GM23338 (cell line): ENCODE data around the gene FANCC. TPM values are rescaled to one million over a fixed set of nuclear protein-coding genes. Genes with fewer than 3 reads are reported as not detected.

Source experiments
- ATAC-seq: fragments of 200-7000 bp; cut with Tn5 transposase; 3 replicates; pipeline ENCODE4 v1.9.1; 2020
- DNase-seq: peaks from one replicate; pipeline ENCODE4 v3.0.0-alpha.2; 2015; ENCODE audit warnings: low spot score
- H2AFZ ChIP-seq: fragments of 200-600 bp; sonication (generic); 2 replicates; pipeline ENCODE4 v1.8.0; 2016; ENCODE audit warnings: antibody characterized with exemption, mild to moderate bottlenecking, moderate library complexity
- H3F3A ChIP-seq: fragments of 200-600 bp; sonication (generic); replicated peaks from 2 replicates; pipeline ENCODE4 v1.8.0; 2017; ENCODE audit warnings: antibody characterized with exemption, mixed run types, low read depth
- H3K27ac ChIP-seq: fragments of 200-600 bp; sonication (generic); 2 replicates; pipeline ENCODE4 v1.6.1; 2016; ENCODE audit warnings: low read depth
- H3K27me3 ChIP-seq: fragments of 200-600 bp; sonication (generic); 2 replicates; pipeline ENCODE4 v1.8.0; 2016; ENCODE audit warnings: mild to moderate bottlenecking, mixed run types, moderate library complexity; ENCODE audit not compliant: insufficient read depth
- H3K36me3 ChIP-seq: fragments of 200-600 bp; sonication (generic); 2 replicates; pipeline ENCODE4 v1.8.0; 2016; ENCODE audit warnings: mild to moderate bottlenecking; ENCODE audit not compliant: insufficient read depth
- H3K4me1 ChIP-seq: fragments of 200-600 bp; sonication (generic); 2 replicates; pipeline ENCODE4 v1.8.0; 2016; ENCODE audit warnings: mild to moderate bottlenecking, moderate library complexity; ENCODE audit not compliant: insufficient read depth
- H3K4me2 ChIP-seq: fragments of 200-600 bp; sonication (generic); 2 replicates; pipeline ENCODE4 v1.7.1; 2017; ENCODE audit warnings: mixed run types
- H3K4me3 ChIP-seq: fragments of 200-600 bp; sonication (generic); 2 replicates; pipeline ENCODE4 v1.6.1; 2016; ENCODE audit warnings: mixed run types
- H3K79me2 ChIP-seq: fragments of 200-600 bp; sonication (generic); replicated peaks from 2 replicates; pipeline ENCODE4 v1.8.0; 2017; ENCODE audit warnings: mild to moderate bottlenecking; ENCODE audit not compliant: insufficient read depth
- H3K9me2 ChIP-seq: fragments of 200-600 bp; sonication (generic); 2 replicates; pipeline ENCODE4 v1.8.0; 2017; ENCODE audit not compliant: insufficient read depth
- H4K20me1 ChIP-seq: fragments of 200-600 bp; sonication (generic); replicated peaks from 2 replicates; pipeline ENCODE4 v1.8.0; 2017; ENCODE audit warnings: mild to moderate bottlenecking; ENCODE audit not compliant: insufficient read depth
- H3K27ac Mint-ChIP-seq: 2 replicates; pipeline ENCODE4 v1.8.0; 2020; ENCODE audit warnings: inconsistent platforms, mild to moderate bottlenecking, moderate library complexity, mixed read lengths
- H3K27me3 Mint-ChIP-seq: 3 replicates; pipeline ENCODE4 v1.8.0; 2022; ENCODE audit warnings: low read depth, mild to moderate bottlenecking, moderate library complexity, mixed read lengths, inconsistent platforms; ENCODE audit not compliant: insufficient read depth, poor library complexity
- H3K36me3 Mint-ChIP-seq: 3 replicates; pipeline ENCODE4 v1.8.0; 2021; ENCODE audit warnings: low read depth, mild to moderate bottlenecking, inconsistent platforms, moderate library complexity, mixed read lengths
- H3K4me1 Mint-ChIP-seq: 3 replicates; pipeline ENCODE4 v1.8.0; 2020; ENCODE audit warnings: mild to moderate bottlenecking, inconsistent platforms, mixed read lengths
- H3K4me3 Mint-ChIP-seq: 3 replicates; pipeline ENCODE4 v1.8.0; 2021; ENCODE audit warnings: moderate library complexity, mild to moderate bottlenecking, inconsistent platforms, mixed read lengths
- H3K9me3 Mint-ChIP-seq: 3 replicates; pipeline ENCODE4 v1.8.0; 2020; ENCODE audit warnings: moderate library complexity, mild to moderate bottlenecking, inconsistent platforms, mixed read lengths
- CREB1 ChIP-seq: fragments of 250-450 bp; sonication (Bioruptor Pico); IDR thresholded peaks from 2 replicates; pipeline ENCODE4 v1.5.0; 2020; ENCODE audit warnings: low read depth, mild to moderate bottlenecking, moderate library complexity
- EZH2 ChIP-seq: fragments of 200-600 bp; sonication (generic); IDR thresholded peaks from one replicate; pipeline ENCODE4 v1.8.0; 2017; ENCODE audit warnings: antibody characterized with exemption, mild to moderate bottlenecking, low read depth; ENCODE audit not compliant: unreplicated experiment
- EZH2phosphoT487 ChIP-seq: fragments of 200-600 bp; sonication (generic); IDR thresholded peaks from one replicate; pipeline ENCODE4 v1.8.1; 2018; ENCODE audit warnings: antibody characterized with exemption; ENCODE audit not compliant: unreplicated experiment
- JUNB ChIP-seq: IDR thresholded peaks from one replicate; pipeline ENCODE4 v1.6.1; 2016; ENCODE audit warnings: antibody characterized with exemption; ENCODE audit not compliant: unreplicated experiment
- NANOG ChIP-seq: IDR thresholded peaks from 2 replicates; pipeline ENCODE4 v1.6.1; 2016; ENCODE audit warnings: antibody characterized with exemption, borderline replicate concordance
- STAT1 ChIP-seq: IDR thresholded peaks from one replicate; pipeline ENCODE4 v1.6.1; 2016; ENCODE audit warnings: antibody characterized with exemption; ENCODE audit not compliant: unreplicated experiment
- ZNF114 ChIP-seq: fragments of 250-450 bp; sonication (Bioruptor Pico); IDR thresholded peaks from 2 replicates; pipeline ENCODE4 v1.5.0; 2020; ENCODE audit warnings: mild to moderate bottlenecking, moderate library complexity
- ZNF331 ChIP-seq: fragments of 250-450 bp; sonication (Bioruptor Pico); IDR thresholded peaks from 2 replicates; pipeline ENCODE4 v1.5.0; 2020; ENCODE audit warnings: low read depth, mild to moderate bottlenecking, moderate library complexity
- polyA plus RNA-seq: library from polyadenylated mRNA; unstranded; fragments of >200 nt; fragmentation: Nextera tagmentation; extraction: Ambion mirVana; gene quantifications from 2 replicates; pipeline ENCODE4 v1.2.1, GENCODE V29; 2016
- total RNA-seq: library from RNA; depleted of rRNA; stranded (reverse); fragments of >200 nt; shearing (Covaris generic); gene quantifications from 2 replicates; pipeline ENCODE4 v1.2.3, GENCODE V29; 2014
- TF ChIP-seq, protein P1 (sequence below): IDR thresholded peaks from one replicate; pipeline ENCODE4 v1.6.1; 2018; ENCODE audit warnings: antibody characterized with exemption; ENCODE audit not compliant: unreplicated experiment
- TF ChIP-seq, protein P2 (sequence below), 2 experiments: fragments of 200-600 bp in 1 of 2; sonication (generic) in 1 of 2; conservative IDR thresholded peaks; 2 replicates each; pipeline versions ENCODE4 v1.5.1 to v1.6.1; 2016 to 2017; ENCODE audit warnings: antibody characterized with exemption in 2 of 2, low read depth in 2 of 2, mild to moderate bottlenecking in 2 of 2, moderate library complexity in 1 of 2
- TF ChIP-seq, protein P3 (sequence below): IDR thresholded peaks from 2 replicates; pipeline ENCODE4 v1.6.1; 2016; ENCODE audit warnings: antibody characterized with exemption

The FANCC gene
- total and polyA plus RNA-seq, 2 experiments from 2014 or later: 7.8 to 18.1 TPM

DNA sequence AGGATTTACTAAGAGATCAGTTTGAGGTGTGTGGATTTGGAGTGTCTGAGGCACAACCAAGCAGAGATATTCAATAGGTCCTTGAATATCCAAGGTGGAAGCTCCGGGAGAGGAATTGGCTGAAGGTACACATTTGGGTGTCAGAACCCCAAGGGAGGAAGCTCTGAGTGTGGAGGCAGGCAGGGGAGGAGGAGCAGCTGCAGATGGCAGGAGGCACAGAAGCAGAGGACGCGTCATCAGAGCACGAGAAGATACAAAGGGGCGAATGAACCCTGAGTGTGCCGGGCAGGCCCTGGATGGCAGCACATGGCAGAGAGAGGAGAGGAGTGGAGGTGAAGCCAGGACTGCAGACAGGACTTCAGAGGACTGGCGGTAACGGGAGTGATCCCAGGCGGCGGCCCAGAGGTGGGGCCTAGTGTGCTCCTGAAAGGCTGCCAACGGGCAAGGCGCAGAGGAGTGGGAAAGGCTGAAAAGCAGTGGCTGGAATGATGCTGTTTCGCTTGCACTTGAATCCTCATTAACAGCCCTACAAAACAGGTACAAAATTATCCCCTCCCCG, 179.8 kb downstream of the FANCC start (continued):
- TF ChIP-seq, protein P1, sequence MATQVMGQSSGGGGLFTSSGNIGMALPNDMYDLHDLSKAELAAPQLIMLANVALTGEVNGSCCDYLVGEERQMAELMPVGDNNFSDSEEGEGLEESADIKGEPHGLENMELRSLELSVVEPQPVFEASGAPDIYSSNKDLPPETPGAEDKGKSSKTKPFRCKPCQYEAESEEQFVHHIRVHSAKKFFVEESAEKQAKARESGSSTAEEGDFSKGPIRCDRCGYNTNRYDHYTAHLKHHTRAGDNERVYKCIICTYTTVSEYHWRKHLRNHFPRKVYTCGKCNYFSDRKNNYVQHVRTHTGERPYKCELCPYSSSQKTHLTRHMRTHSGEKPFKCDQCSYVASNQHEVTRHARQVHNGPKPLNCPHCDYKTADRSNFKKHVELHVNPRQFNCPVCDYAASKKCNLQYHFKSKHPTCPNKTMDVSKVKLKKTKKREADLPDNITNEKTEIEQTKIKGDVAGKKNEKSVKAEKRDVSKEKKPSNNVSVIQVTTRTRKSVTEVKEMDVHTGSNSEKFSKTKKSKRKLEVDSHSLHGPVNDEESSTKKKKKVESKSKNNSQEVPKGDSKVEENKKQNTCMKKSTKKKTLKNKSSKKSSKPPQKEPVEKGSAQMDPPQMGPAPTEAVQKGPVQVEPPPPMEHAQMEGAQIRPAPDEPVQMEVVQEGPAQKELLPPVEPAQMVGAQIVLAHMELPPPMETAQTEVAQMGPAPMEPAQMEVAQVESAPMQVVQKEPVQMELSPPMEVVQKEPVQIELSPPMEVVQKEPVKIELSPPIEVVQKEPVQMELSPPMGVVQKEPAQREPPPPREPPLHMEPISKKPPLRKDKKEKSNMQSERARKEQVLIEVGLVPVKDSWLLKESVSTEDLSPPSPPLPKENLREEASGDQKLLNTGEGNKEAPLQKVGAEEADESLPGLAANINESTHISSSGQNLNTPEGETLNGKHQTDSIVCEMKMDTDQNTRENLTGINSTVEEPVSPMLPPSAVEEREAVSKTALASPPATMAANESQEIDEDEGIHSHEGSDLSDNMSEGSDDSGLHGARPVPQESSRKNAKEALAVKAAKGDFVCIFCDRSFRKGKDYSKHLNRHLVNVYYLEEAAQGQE: no peak
- TF ChIP-seq NANOG (no peak), JUNB (no peak)

DNA sequence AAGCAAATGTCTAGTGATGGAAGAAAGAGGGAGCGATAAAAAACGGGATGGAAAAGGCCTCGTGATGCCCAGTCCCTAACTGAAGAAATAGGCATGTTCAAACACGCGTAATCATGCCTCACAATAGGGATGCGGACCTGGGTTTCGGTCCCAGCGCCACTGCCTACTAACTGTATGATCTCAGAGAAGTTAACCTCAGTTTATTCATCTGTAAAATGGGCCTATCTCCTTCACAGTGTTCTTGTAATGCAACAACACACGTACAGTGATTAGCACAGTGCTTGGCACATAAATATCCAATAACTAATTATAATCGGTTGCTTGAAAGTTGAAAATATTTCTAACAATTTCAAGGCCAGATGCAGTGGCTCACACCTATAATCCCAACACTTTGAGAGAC, 181.8 kb downstream of the FANCC start:
- H3K4me3 Mint-ChIP-seq: no peak overlapping the region
- no peak for DNase-seq
- TF ChIP-seq ZNF331 (CRISPR knock-in tag) (no peak), CREB1 (CRISPR knock-in tag) (no peak), ZNF114 (CRISPR knock-in tag) (no peak), JUNB (no peak), NANOG (no peak), EZH2phosphoT487 (no peak), STAT1 (no peak), EZH2 (no peak)
- TF ChIP-seq, protein P2, sequence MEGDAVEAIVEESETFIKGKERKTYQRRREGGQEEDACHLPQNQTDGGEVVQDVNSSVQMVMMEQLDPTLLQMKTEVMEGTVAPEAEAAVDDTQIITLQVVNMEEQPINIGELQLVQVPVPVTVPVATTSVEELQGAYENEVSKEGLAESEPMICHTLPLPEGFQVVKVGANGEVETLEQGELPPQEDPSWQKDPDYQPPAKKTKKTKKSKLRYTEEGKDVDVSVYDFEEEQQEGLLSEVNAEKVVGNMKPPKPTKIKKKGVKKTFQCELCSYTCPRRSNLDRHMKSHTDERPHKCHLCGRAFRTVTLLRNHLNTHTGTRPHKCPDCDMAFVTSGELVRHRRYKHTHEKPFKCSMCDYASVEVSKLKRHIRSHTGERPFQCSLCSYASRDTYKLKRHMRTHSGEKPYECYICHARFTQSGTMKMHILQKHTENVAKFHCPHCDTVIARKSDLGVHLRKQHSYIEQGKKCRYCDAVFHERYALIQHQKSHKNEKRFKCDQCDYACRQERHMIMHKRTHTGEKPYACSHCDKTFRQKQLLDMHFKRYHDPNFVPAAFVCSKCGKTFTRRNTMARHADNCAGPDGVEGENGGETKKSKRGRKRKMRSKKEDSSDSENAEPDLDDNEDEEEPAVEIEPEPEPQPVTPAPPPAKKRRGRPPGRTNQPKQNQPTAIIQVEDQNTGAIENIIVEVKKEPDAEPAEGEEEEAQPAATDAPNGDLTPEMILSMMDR (conservative IDR thresholded peaks at IDR 0.05; ENCODE audit: low read depth in 2 of 2): no peak
- TF ChIP-seq, protein P3, sequence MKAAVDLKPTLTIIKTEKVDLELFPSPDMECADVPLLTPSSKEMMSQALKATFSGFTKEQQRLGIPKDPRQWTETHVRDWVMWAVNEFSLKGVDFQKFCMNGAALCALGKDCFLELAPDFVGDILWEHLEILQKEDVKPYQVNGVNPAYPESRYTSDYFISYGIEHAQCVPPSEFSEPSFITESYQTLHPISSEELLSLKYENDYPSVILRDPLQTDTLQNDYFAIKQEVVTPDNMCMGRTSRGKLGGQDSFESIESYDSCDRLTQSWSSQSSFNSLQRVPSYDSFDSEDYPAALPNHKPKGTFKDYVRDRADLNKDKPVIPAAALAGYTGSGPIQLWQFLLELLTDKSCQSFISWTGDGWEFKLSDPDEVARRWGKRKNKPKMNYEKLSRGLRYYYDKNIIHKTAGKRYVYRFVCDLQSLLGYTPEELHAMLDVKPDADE: no peak
- TF ChIP-seq, protein P1: no peak

More for the DNA sequence above, 181.8 kb downstream of the FANCC start:
- no peaks in the 10 kb centered on the region for H3K79me2 ChIP-seq
- H3K9me2 ChIP-seq: no peaks in the 10 kb centered on the region
- H2AFZ ChIP-seq: no peak overlapping the region
- no peaks in the 10 kb centered on the region for H3F3A ChIP-seq
- Mint-ChIP-seq H3K36me3 (no peaks in the 10 kb centered on the region), H3K9me3 (no peaks in the 10 kb centered on the region; the same call in 2 of the 3 replicates), H3K27ac (no peak overlapping the region), H3K4me1 (peaks cover 54% of the 10 kb centered on the region), H3K27me3 (peaks cover 3% of the 10 kb centered on the region)
- no peak overlapping the region for H3K27ac ChIP-seq
- H3K4me1 ChIP-seq: peaks cover 18% of the 10 kb centered on the region
- H3K4me3 ChIP-seq: no peak overlapping the region
- H3K27me3 ChIP-seq: no peaks in the 10 kb centered on the region
- no peaks in the 10 kb centered on the region for H4K20me1 ChIP-seq
- H3K4me2 ChIP-seq: no peak overlapping the region
- ATAC-seq: no peak
- H3K36me3 ChIP-seq: no peaks in the 10 kb centered on the region
